Islet precursor cell (in vitro differentiated cells): ENCODE data around the gene UTP25.

Experiments
- DNase-seq: peaks from one replicate; pipeline ENCODE4 v3.0.0-alpha.2; 2018

UTP25 gene

GRCh38 chr1:209805875-209806760, 21.7 kb upstream of the UTP25 start, which contains the start of gene IRF6:
IRF6 (minus strand) TSS chr1:209806142; CDS start chr1:209801413, 4,729 bp downstream.
- DNase-seq = peak; percentile 98

GRCh38 chr1:209807509-209807908, 20.3 kb upstream of the UTP25 start:
- peak; percentile 36 for DNase-seq

- DNase-seq = peak; percentile 97
These were observed 19.7 kb upstream of the UTP25 start for GRCh38 chr1:209808059-209808581.

- DNase-seq = no peak
These were observed 18.2 kb upstream of the UTP25 start for GRCh38 chr1:209809611-209810010.

GRCh38 chr1:209810783-209811182, 17.0 kb upstream of the UTP25 start:
- DNase-seq = peak; percentile 69

GRCh38 chr1:209813902-209814301, 13.9 kb upstream of the UTP25 start:
- no peak for DNase-seq

GRCh38 chr1:209815490-209815889, 12.3 kb upstream of the UTP25 start:
- DNase-seq = no peak

GRCh38 chr1:209815931-209816341, 11.8 kb upstream of the UTP25 start:
- DNase-seq = peak; percentile 73

GRCh38 chr1:209816923-209817322, 10.8 kb upstream of the UTP25 start:
- no peak for DNase-seq

GRCh38 chr1:209817691-209818090, 10.1 kb upstream of the UTP25 start:
- DNase-seq = no peak

GRCh38 chr1:209819058-209819457, 8.7 kb upstream of the UTP25 start:
- DNase-seq = no peak

- DNase-seq = no peak
These were observed 6.8 kb upstream of the UTP25 start for GRCh38 chr1:209820986-209821385.

GRCh38 chr1:209822706-209823105, 5.1 kb upstream of the UTP25 start:
- DNase-seq = no peak

GRCh38 chr1:209823143-209824041, 4.4 kb upstream of the UTP25 start:
- DNase-seq = no peak

GRCh38 chr1:209825591-209826434, 2.0 kb upstream of the UTP25 start:
- no peak for DNase-seq

- no peak for DNase-seq
These were observed 1.9 kb downstream of the UTP25 start for GRCh38 chr1:209829716-209830115.

- no peak for DNase-seq
These were observed 3.0 kb downstream of the UTP25 start for GRCh38 chr1:209830722-209831121.

GRCh38 chr1:209831615-209832014, 3.8 kb downstream of the UTP25 start:
- DNase-seq = no peak

GRCh38 chr1:209835782-209836298, 8.1 kb downstream of the UTP25 start:
- no peak for DNase-seq

- DNase-seq = no peak
These were observed 9.9 kb downstream of the UTP25 start for GRCh38 chr1:209837671-209838070.

- no peak for DNase-seq
These were observed 10.8 kb downstream of the UTP25 start for GRCh38 chr1:209838537-209838936.
